Midbrain (tissue), 1 donor: Measurements from ENCODE around the gene NKAIN2.

Experiments used
- DNase-seq: peaks from one replicate; lab custom pipeline; 2025; lab: John Stamatoyannopoulos, UW

Gene NKAIN2

GRCh38 chr6:123808556-123808955 is 4.9 kb downstream of the NKAIN2 start:
- DNase-seq: peak; percentile 66

- DNase-seq: no peak
Observed at GRCh38 chr6:123810214-123810613, 6.5 kb downstream of the NKAIN2 start.

GRCh38 chr6:123810948-123811347 is 7.3 kb downstream of the NKAIN2 start:
- peak; percentile 45 for DNase-seq

- no peak for DNase-seq
Observed at GRCh38 chr6:123811378-123811777, 7.7 kb downstream of the NKAIN2 start.

- no peak for DNase-seq
Observed at GRCh38 chr6:123812621-123813020, 9.0 kb downstream of the NKAIN2 start.

GRCh38 chr6:123821112-123821511 is 17.4 kb downstream of the NKAIN2 start:
- no peak for DNase-seq

GRCh38 chr6:123829302-123829953 is 25.8 kb downstream of the NKAIN2 start:
- no peak for DNase-seq

- no peak for DNase-seq
Observed at GRCh38 chr6:123830120-123830519, 26.5 kb downstream of the NKAIN2 start.

GRCh38 chr6:123838505-123839234 is 35.0 kb downstream of the NKAIN2 start:
- DNase-seq: no peak

- no peak for DNase-seq
Observed at GRCh38 chr6:123841067-123841896, 37.6 kb downstream of the NKAIN2 start.

GRCh38 chr6:123844011-123844410 is 40.3 kb downstream of the NKAIN2 start:
- DNase-seq: no peak

- no peak for DNase-seq
Observed at GRCh38 chr6:123848347-123848746, 44.7 kb downstream of the NKAIN2 start.

GRCh38 chr6:123849406-123849805 is 45.7 kb downstream of the NKAIN2 start:
- no peak for DNase-seq

- DNase-seq: no peak
Observed at GRCh38 chr6:123850555-123850954, 46.9 kb downstream of the NKAIN2 start.

GRCh38 chr6:123854201-123854600 is 50.5 kb downstream of the NKAIN2 start:
- DNase-seq: no peak

GRCh38 chr6:123855506-123855905 is 51.8 kb downstream of the NKAIN2 start:
- no peak for DNase-seq

GRCh38 chr6:123859291-123859690 is 55.6 kb downstream of the NKAIN2 start:
- no peak for DNase-seq

GRCh38 chr6:123869334-123869733 is 65.7 kb downstream of the NKAIN2 start:
- no peak for DNase-seq

- DNase-seq: no peak
Observed at GRCh38 chr6:123873974-123874373, 70.3 kb downstream of the NKAIN2 start.

- no peak for DNase-seq
Observed at GRCh38 chr6:123875784-123876183, 72.1 kb downstream of the NKAIN2 start.

- DNase-seq: no peak
Observed at GRCh38 chr6:123879749-123880148, 76.1 kb downstream of the NKAIN2 start.

GRCh38 chr6:123888771-123889513 is 85.3 kb downstream of the NKAIN2 start:
- DNase-seq: peak; percentile 42
